Stromal cell of bone marrow (primary cell): ENCODE measurements around the gene DNAJB5.

ENCODE experiments used
- DNase-seq: peaks from one replicate; pipeline ENCODE4 v3.0.0-alpha.2; 2012; ENCODE audit warnings: low read depth

Gene DNAJB5

GRCh38 chr9:34984049-34984448 is 5.5 kb upstream of the DNAJB5 start:
- DNase-seq = no peak

- DNase-seq = no peak
Observed at GRCh38 chr9:34985311-34985899, 4.1 kb upstream of the DNAJB5 start.

- DNase-seq = no peak
Observed at GRCh38 chr9:34986540-34987047, 3.0 kb upstream of the DNAJB5 start.

GRCh38 chr9:34987160-34987901 is 2.2 kb upstream of the DNAJB5 start:
- no peak for DNase-seq

- no peak for DNase-seq
Observed at GRCh38 chr9:34988218-34989002, 1.1 kb upstream of the DNAJB5 start.

- no peak for DNase-seq
Observed at GRCh38 chr9:34989946-34990635, 546 bp downstream of the DNAJB5 start.

- DNase-seq = no peak
Observed at GRCh38 chr9:34990908-34991606, 1.5 kb downstream of the DNAJB5 start.

- DNase-seq = no peak
Observed at GRCh38 chr9:34991607-34992375, 2.2 kb downstream of the DNAJB5 start.

GRCh38 chr9:34992376-34992951 is 2.9 kb downstream of the DNAJB5 start:
- peak; percentile 83 for DNase-seq

GRCh38 chr9:34993502-34994259 is 4.1 kb downstream of the DNAJB5 start:
- DNase-seq = peak; percentile 79

- no peak for DNase-seq
Observed at GRCh38 chr9:34994260-34994899, 4.8 kb downstream of the DNAJB5 start.

GRCh38 chr9:34994900-34995669 is 5.5 kb downstream of the DNAJB5 start:
- DNase-seq = no peak

- peak; percentile 27 for DNase-seq
Observed at GRCh38 chr9:34995670-34996060, 6.1 kb downstream of the DNAJB5 start.

GRCh38 chr9:34996181-34996904 is 6.8 kb downstream of the DNAJB5 start:
- no peak for DNase-seq

- DNase-seq = no peak
Observed at GRCh38 chr9:34996905-34997279, 7.3 kb downstream of the DNAJB5 start.

GRCh38 chr9:34997379-34997781 is 7.8 kb downstream of the DNAJB5 start:
- DNase-seq = no peak

GRCh38 chr9:34998266-34998665 is 8.7 kb downstream of the DNAJB5 start:
- DNase-seq = no peak

- no peak for DNase-seq
Observed at GRCh38 chr9:34999576-34999975, 10.0 kb downstream of the DNAJB5 start.
